ENCODE measurements around the gene ELP2. TPM values are rescaled to one million over a fixed set of nuclear protein-coding genes. Genes with fewer than 3 reads are reported as not detected.

Gene ELP2
- total and polyA plus RNA-seq, 2 of the 8 experiments (the other 6 are each of a cell fraction or from before 2014, with no cell fraction given) = 55.8 to 165 TPM

DNA sequence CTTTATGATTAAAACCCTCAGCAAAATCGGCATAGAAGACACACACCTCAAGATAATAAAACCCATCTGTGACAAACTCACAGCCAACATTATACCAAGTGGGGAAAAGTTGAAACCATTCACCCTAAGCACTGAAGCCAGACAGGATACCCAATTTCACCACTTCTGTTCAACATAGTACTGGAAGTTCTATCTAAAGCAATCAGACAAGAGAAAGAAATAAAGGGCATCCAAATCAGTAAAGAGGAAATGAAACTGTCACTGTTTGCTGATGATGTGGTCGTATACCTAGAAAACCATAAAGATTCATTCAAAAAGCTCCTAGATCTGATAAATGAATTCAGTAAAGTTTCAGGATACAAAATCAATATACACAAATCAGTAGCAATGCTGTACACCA lies 46.0 kb upstream of the ELP2 start:
- Histone ChIP-seq H2BK15ac (ENCODE audit: low read length) (no peak overlapping the region), H4K8ac (ENCODE audit: extremely low read depth, insufficient read depth, low read length) (no peak overlapping the region), H3K9me3 (ENCODE audit: insufficient read depth in 2 of 2, low read depth in 1 of 2, low read length in 1 of 2) (peaks cover 0 to 8% of the 10 kb centered on the region in 2 experiments; a peak in 1 of 4 replicates), H3K79me1 (ENCODE audit: low read depth, low read length) (no peaks in the 10 kb centered on the region), H2AFZ (ENCODE audit: low read length) (no peak overlapping the region), H4K20me1 (replicated peaks in 1 of 2; ENCODE audit: control insufficient read depth in 1 of 2, insufficient read depth in 2 of 2, low read length in 2 of 2) (no peaks in the 10 kb centered on the region), H3K23me2 (ENCODE audit: low read depth, low read length) (no peaks in the 10 kb centered on the region), H4K5ac (ENCODE audit: insufficient read length, low read depth, low read length) (no peak overlapping the region), H3K27me3 (replicated peaks in 1 of 4; ENCODE audit: control insufficient read depth in 3 of 4, extremely low read depth in 1 of 4, insufficient read depth in 3 of 4, low read length in 3 of 4) (no peaks in the 10 kb centered on the region), H3K4me1 (replicated peaks in 1 of 4; ENCODE audit: control insufficient read depth in 3 of 4, insufficient read depth in 4 of 4, low read length in 3 of 4) (no peaks in the 10 kb centered on the region), H3K4me2 (ENCODE audit: insufficient read depth in 1 of 2, low read depth in 2 of 2, low read length in 2 of 2) (no peak overlapping the region), H3K56ac (replicated peaks; ENCODE audit: insufficient read length, low read depth, low read length) (no peak overlapping the region), H3K79me2 (ENCODE audit: control insufficient read depth in 1 of 2, insufficient read depth in 2 of 2, low read length in 2 of 2) (no peaks in the 10 kb centered on the region), H2BK120ac (replicated peaks; ENCODE audit: low read depth, low read length) (no peak overlapping the region), H2AK5ac (ENCODE audit: low read depth, low read length) (no peak overlapping the region), H3K36me3 (ENCODE audit: control insufficient read depth in 2 of 4, insufficient read depth in 4 of 4, low read length in 3 of 4) (no peaks in the 10 kb centered on the region), H3K27ac (ENCODE audit: low read depth, low read length) (no peak overlapping the region), H3K18ac (ENCODE audit: extremely low read depth, low read length) (no peak overlapping the region), H3K9ac (replicated peaks in 1 of 4; ENCODE audit: extremely low read depth in 1 of 4, low read depth in 3 of 4, low read length in 3 of 4) (no peak overlapping the region), H3K4me3 (ENCODE audit: extremely low read depth in 1 of 4, insufficient read depth in 2 of 4, low read depth in 3 of 4, low read length in 4 of 4) (no peak overlapping the region), H2BK5ac (ENCODE audit: low read depth, low read length) (no peak overlapping the region), H2BK12ac (ENCODE audit: low read depth, low read length) (no peak overlapping the region), H3K23ac (ENCODE audit: insufficient read length) (no peak overlapping the region), H4K91ac (replicated peaks; ENCODE audit: insufficient read length, low read length) (no peak overlapping the region), H3K4ac (replicated peaks; ENCODE audit: insufficient read length, low read depth, low read length) (no peak overlapping the region), H2BK20ac (ENCODE audit: low read length) (no peak overlapping the region), H3K14ac (ENCODE audit: insufficient read length) (no peak overlapping the region)
- DNase-seq (ENCODE audit: low read depth in 1 of 2, low spot score in 2 of 2) = no peak
- no peak for FAIRE-seq
- POLR2A ChIA-PET (ENCODE audit: partially characterized antibody) = no interaction called here
- WGBS, 2 experiments (ENCODE audit: extremely low coverage in 1 of 2, insufficient coverage in 1 of 2, insufficient read length in 1 of 2, insufficient replicate concordance in 2 of 2, low coverage in 1 of 2, low lambda C conversion rate in 2 of 2, missing lambda C conversion rate in 1 of 2) = 98% methylated on average over 2 of the region's 2 CpGs; no CpG with 5 or more reads in 1 of the 2 experiments
- CTCF ChIA-PET (ENCODE audit: partially characterized antibody) = interaction anchor here (0.6 to 1.3 kb wide), 2 partner anchors 12 to 53 kb away, joined by 3 to 4 read pairs; no protein-coding TSS in a partner anchor
